Dermis microvascular lymphatic vessel endothelial cell (primary cell): ENCODE results near the gene RFX5. TPM values are rescaled to one million over a fixed set of nuclear protein-coding genes. Genes with fewer than 3 reads are reported as not detected.

ENCODE experiments used
- DNase-seq, 2 donors: peaks; one replicate each; pipeline versions ENCODE4 v3.0.0 to v3.0.0-alpha.2; 2010; ENCODE audit warnings: low read depth in 2 of 2
- total RNA-seq: library from RNA; depleted of rRNA; stranded (reverse); fragments of >200 nt; gene quantifications from 2 replicates; pipeline ENCODE4 v1.2.1, GENCODE V29; 2014

RFX5 gene
- total RNA-seq, 1 donor from 2014 or later: 40.7 TPM

GRCh38 chr1:151325231-151325630 lies 21.8 kb downstream of the RFX5 start:
- no peak for DNase-seq

GRCh38 chr1:151324390-151324930 lies 22.6 kb downstream of the RFX5 start:
- DNase-seq: no peak

GRCh38 chr1:151318975-151319374 lies 28.1 kb downstream of the RFX5 start:
- peak in 1 of 2 donors; percentile 37 for DNase-seq

- DNase-seq: no peak
Measured at GRCh38 chr1:151315565-151316235, 31.4 kb downstream of the RFX5 start.

- DNase-seq: peak; percentile 81 to 90
Measured at GRCh38 chr1:151314137-151314875, 32.7 kb downstream of the RFX5 start.

- no peak for DNase-seq
Measured at GRCh38 chr1:151313501-151313900, 33.6 kb downstream of the RFX5 start.

- DNase-seq: no peak
Measured at GRCh38 chr1:151312826-151313225, 34.2 kb downstream of the RFX5 start.

GRCh38 chr1:151312411-151312810 lies 34.6 kb downstream of the RFX5 start:
- no peak for DNase-seq

GRCh38 chr1:151311589-151312331 lies 35.3 kb downstream of the RFX5 start:
- peak; percentile 60 to 96 for DNase-seq

- DNase-seq: no peak
Measured at GRCh38 chr1:151311011-151311410, 36.0 kb downstream of the RFX5 start.

GRCh38 chr1:151309811-151310323 lies 37.2 kb downstream of the RFX5 start:
- no peak for DNase-seq

- no peak for DNase-seq
Measured at GRCh38 chr1:151294742-151295462, 52.1 kb downstream of the RFX5 start.

- DNase-seq: no peak
Measured at GRCh38 chr1:151293093-151293492, 54.0 kb downstream of the RFX5 start.

GRCh38 chr1:151292207-151293030 lies 54.6 kb downstream of the RFX5 start:
- DNase-seq: no peak

GRCh38 chr1:151290709-151291303 lies 56.2 kb downstream of the RFX5 start:
- no peak for DNase-seq

Other genes starting within 250 kb of the RFX5 start
- 3.1 and 6.2 TPM in 2 replicates for gene SEMA6C, start 200.6 kb downstream of the RFX5 start, total RNA-seq
- 0.13 TPM in 1 of 2 replicates, not detected in the other for gene TNFAIP8L2, start 190.6 kb downstream of the RFX5 start, total RNA-seq
- 3.2 and 3.5 TPM in 2 replicates for gene LYSMD1, start 181.3 kb downstream of the RFX5 start, total RNA-seq
- 16.7 and 17.5 TPM in 2 replicates for gene SCNM1, start 181.1 kb downstream of the RFX5 start, total RNA-seq
- 0.25 TPM in 1 of 2 replicates, not detected in the other for gene TMOD4, start 171.3 kb downstream of the RFX5 start, total RNA-seq
- 40.8 and 42.1 TPM in 2 replicates for gene VPS72, start 157.1 kb downstream of the RFX5 start, total RNA-seq
- gene PIP5K1A, start 148.7 kb downstream of the RFX5 start, total RNA-seq: 32.6 and 44.3 TPM in 2 replicates
- 192 and 200 TPM in 2 replicates for gene PSMD4, start 92.5 kb downstream of the RFX5 start, total RNA-seq
- 5.8 and 9.7 TPM in 2 replicates for gene ZNF687, start 65.0 kb downstream of the RFX5 start, total RNA-seq
- gene PI4KB, start 19.8 kb downstream of the RFX5 start, total RNA-seq: 29.7 and 38.1 TPM in 2 replicates
- gene SELENBP1, start 25.5 kb upstream of the RFX5 start, total RNA-seq: 0.13 and 0.25 TPM in 2 replicates
- 435 and 447 TPM in 2 replicates for gene PSMB4, start 52.3 kb upstream of the RFX5 start, total RNA-seq
- 8.7 and 18.0 TPM in 2 replicates for gene POGZ, start 112.2 kb upstream of the RFX5 start, total RNA-seq
- 0.13 TPM in 2 replicates for gene CGN, start 164.1 kb upstream of the RFX5 start, total RNA-seq
- gene TUFT1, start 193.1 kb upstream of the RFX5 start, total RNA-seq: 3.9 TPM in 2 replicates